Measurements from ENCODE around the gene C1orf198. TPM values are rescaled to one million over a fixed set of nuclear protein-coding genes. Genes with fewer than 3 reads are reported as not detected.

C1orf198 gene, protein sequence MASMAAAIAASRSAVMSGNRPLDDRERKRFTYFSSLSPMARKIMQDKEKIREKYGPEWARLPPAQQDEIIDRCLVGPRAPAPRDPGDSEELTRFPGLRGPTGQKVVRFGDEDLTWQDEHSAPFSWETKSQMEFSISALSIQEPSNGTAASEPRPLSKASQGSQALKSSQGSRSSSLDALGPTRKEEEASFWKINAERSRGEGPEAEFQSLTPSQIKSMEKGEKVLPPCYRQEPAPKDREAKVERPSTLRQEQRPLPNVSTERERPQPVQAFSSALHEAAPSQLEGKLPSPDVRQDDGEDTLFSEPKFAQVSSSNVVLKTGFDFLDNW
- total RNA-seq (2014; rRNA removed; shearing (Covaris generic)) = 108 and 123 TPM in 2 replicates
- 76.2 and 79.5 TPM in 2 replicates for polyA plus RNA-seq (2016; fragmentation: Nextera tagmentation; extraction: Ambion mirVana)

- H3K4me2 ChIP-seq (ENCODE audit: unreplicated experiment) = peak within 1 kb of the TSS; percentile 89
- no peaks in the 10 kb centered on the region for H3K27me3 ChIP-seq (replicated peaks; ENCODE audit: insufficient read depth)
- H3K79me2 ChIP-seq (ENCODE audit: insufficient read depth) = peaks cover 47% of the 10 kb centered on the region
- no peaks in the 10 kb centered on the region for H3K9me3 ChIP-seq (ENCODE audit: low read depth)
- 1 to 3% methylated on average over 29 to 52 of the region's 96 CpGs for WGBS, 2 experiments (ENCODE audit: low coverage in 1 of 2, low lambda C conversion rate in 2 of 2, missing lambda C conversion rate in 2 of 2)
- peak within 1 kb of the TSS; percentile 78 for H3K9ac ChIP-seq
- TF ChIP-seq EZH2 (IDR thresholded peaks at IDR 0.05; ENCODE audit: insufficient read depth, poor library complexity, severe bottlenecking) (no peak), EZH2phosphoT487 (IDR thresholded peaks at IDR 0.05; ENCODE audit: insufficient read depth, low read depth) (no peak)
- peak; percentile 83 for DNase-seq
- peaks cover 44% of the 10 kb centered on the region for H3F3A ChIP-seq (ENCODE audit: insufficient read depth)
- no peaks in the 10 kb centered on the region for H3K36me3 ChIP-seq (ENCODE audit: low read depth)
- H3K27ac ChIP-seq = peak within 1 kb of the TSS; percentile 73
- H3K9me2 ChIP-seq (ENCODE audit: insufficient read depth) = no peaks in the 10 kb centered on the region
- peak within 1 kb of the TSS; percentile 80 for H2AFZ ChIP-seq
- peaks cover 46% of the 10 kb centered on the region for H3K4me1 ChIP-seq (ENCODE audit: insufficient read depth)
- in situ Hi-C loops (cut with MboI) = no loop called here
- H4K20me1 ChIP-seq (ENCODE audit: insufficient read depth) = no peaks in the 10 kb centered on the region; the same call in 1 of the 2 replicates
- peak within 1 kb of the TSS; percentile 87 for H3K4me3 ChIP-seq
Measured at GRCh38 chr1:230867903-230868735, at the start of gene C1orf198. TSS of gene C1orf198 (minus strand) at chr1:230868521. CDS start at chr1:230868512, 9 bp downstream.

GRCh38 chr1:230917284-230918135, 49.2 kb upstream of the C1orf198 start:
- Histone ChIP-seq H3K4me1 (ENCODE audit: insufficient read depth) (peaks cover 12% of the 10 kb centered on the region), H3K9ac (no peak overlapping the region), H3K27me3 (replicated peaks; ENCODE audit: insufficient read depth) (no peaks in the 10 kb centered on the region), H3K27ac (no peak overlapping the region), H3K36me3 (ENCODE audit: low read depth) (no peaks in the 10 kb centered on the region), H3K9me2 (ENCODE audit: insufficient read depth) (no peaks in the 10 kb centered on the region), H3K4me3 (no peak overlapping the region), H2AFZ (no peak overlapping the region), H3K4me2 (ENCODE audit: unreplicated experiment) (no peak overlapping the region), H4K20me1 (ENCODE audit: insufficient read depth) (no peaks in the 10 kb centered on the region), H3F3A (ENCODE audit: insufficient read depth) (peaks cover 8% of the 10 kb centered on the region; the same call in 1 of the 2 replicates), H3K79me2 (ENCODE audit: insufficient read depth) (no peaks in the 10 kb centered on the region), H3K9me3 (ENCODE audit: low read depth) (no peaks in the 10 kb centered on the region)
- 56 to 58% methylated on average over 15 of the region's 15 CpGs for WGBS, 2 experiments (ENCODE audit: low coverage in 1 of 2, low lambda C conversion rate in 2 of 2, missing lambda C conversion rate in 2 of 2)
- DNase-seq = peak; percentile 83
- no peak for TF ChIP-seq EZH2phosphoT487 (IDR thresholded peaks at IDR 0.05; ENCODE audit: insufficient read depth, low read depth)
- TF ChIP-seq EZH2 (IDR thresholded peaks at IDR 0.05; ENCODE audit: insufficient read depth, poor library complexity, severe bottlenecking) = no peak
- in situ Hi-C loops (cut with MboI) = no loop called here

DNA sequence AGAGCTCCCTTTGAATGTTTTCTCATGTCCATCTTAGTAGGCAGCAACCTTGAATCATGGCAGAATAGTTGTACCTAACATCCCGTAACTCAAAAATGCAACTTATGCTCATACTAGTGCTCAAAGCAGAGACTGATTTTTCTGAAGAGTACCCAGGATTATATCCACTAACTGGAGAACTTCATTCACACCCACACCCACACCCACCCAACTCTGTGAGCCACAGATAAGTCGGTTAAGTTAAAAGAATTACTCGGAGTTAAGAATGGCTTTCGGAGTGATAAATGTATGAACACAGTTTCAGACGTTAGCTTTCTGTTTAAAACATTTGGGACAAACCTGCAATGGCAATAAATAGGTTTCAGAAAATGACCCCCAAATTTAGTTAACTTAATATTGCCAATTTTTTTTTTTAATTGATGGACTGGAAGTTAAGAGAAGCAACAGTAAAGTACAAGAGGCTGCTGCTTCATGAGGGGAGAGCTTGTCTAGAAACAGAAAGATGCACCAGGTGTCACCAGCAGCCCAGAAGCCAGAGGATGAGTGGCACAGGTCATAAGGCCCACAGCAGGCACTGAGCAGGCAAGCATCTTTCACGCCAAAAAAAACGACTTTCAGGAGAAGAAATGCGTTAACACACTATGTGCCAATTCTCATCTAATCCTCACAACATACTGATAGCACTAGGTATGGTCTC, 48.4 kb upstream of the C1orf198 start:
- Histone ChIP-seq H2AFZ (no peak overlapping the region), H3K9ac (no peak overlapping the region), H3K4me1 (ENCODE audit: insufficient read depth) (peaks cover 12% of the 10 kb centered on the region), H3K4me3 (no peak overlapping the region), H3K9me2 (ENCODE audit: insufficient read depth) (no peaks in the 10 kb centered on the region), H3F3A (ENCODE audit: insufficient read depth) (peaks cover 8% of the 10 kb centered on the region; the same call in 1 of the 2 replicates), H4K20me1 (ENCODE audit: insufficient read depth) (no peaks in the 10 kb centered on the region), H3K79me2 (ENCODE audit: insufficient read depth) (no peaks in the 10 kb centered on the region), H3K4me2 (ENCODE audit: unreplicated experiment) (no peak overlapping the region), H3K27me3 (replicated peaks; ENCODE audit: insufficient read depth) (no peaks in the 10 kb centered on the region), H3K36me3 (ENCODE audit: low read depth) (no peaks in the 10 kb centered on the region), H3K27ac (no peak overlapping the region), H3K9me3 (ENCODE audit: low read depth) (no peaks in the 10 kb centered on the region)
- in situ Hi-C loops (cut with MboI) = no loop called here
- TF ChIP-seq EZH2phosphoT487 (IDR thresholded peaks at IDR 0.05; ENCODE audit: insufficient read depth, low read depth) (no peak), EZH2 (IDR thresholded peaks at IDR 0.05; ENCODE audit: insufficient read depth, poor library complexity, severe bottlenecking) (no peak)
- WGBS, 2 experiments (ENCODE audit: low coverage in 1 of 2, low lambda C conversion rate in 2 of 2, missing lambda C conversion rate in 2 of 2) = 85 to 87% methylated on average over 8 of the region's 8 CpGs
- DNase-seq = no peak

All from GM23248 (cell line).